DMS 273 (cell line): Measurements from ENCODE around the gene C4BPA.

Source experiments
- DNase-seq: peaks from one replicate; lab custom pipeline; 2025; ENCODE audit not compliant: unreplicated experiment; lab: John Stamatoyannopoulos, UW

The C4BPA gene

GRCh38 chr1:207103892-207104373 lies at the start of gene C4BPA:
C4BPA (plus strand) TSS chr1:207104233; CDS start chr1:207113026, 8,793 bp downstream.
- DNase-seq: no peak

- DNase-seq: no peak
Measured at GRCh38 chr1:207054491-207054890, 49.5 kb upstream of the C4BPA start.

DNA sequence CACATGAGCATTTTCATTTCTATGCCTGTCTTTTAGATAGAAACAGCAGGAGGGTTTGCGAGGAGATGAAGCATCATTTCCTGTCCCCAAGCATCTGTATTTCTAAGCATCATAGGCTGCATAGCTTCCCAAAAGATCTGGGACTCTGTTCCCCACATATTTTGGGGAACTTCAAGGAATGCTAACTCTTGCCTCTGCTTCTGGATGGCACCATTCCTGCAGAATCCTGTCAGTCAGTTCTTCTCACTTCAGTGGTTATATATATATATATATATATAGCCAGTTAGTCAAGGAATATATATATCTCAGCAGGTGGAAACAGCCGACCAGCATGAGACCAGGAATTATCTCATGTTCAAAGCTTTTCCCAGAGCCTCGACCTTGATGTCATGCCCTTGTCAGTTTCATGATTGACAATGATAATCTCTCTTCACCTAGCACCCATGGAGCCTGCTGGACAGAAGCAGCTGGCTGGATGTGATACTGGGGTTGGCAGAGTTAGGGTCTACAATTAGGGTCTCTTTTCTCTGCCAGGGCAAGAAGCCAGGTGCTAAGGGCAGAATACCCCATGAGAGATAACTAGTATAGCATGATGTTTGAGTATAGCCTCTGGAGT lies 48.5 kb upstream of the C4BPA start:
- no peak for DNase-seq

DNA sequence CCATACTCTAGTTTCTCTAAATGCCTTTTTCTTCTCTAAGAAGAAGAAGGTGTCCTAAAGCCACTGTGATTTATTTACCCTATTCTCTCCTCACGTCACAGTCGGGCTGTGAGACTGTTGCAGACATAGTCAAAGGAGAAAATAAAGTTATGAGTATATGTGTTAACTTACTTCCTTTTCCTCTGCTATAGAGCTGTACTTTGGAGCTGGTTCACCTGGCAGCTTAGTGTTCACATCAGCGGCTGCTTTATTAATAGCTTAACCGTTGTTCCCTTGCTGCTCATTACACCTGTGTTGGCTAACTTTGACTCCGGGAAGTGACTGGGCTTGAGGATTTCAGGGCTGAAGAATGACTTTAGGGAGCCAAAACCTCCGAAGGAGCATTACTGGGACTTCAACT lies 47.4 kb upstream of the C4BPA start:
- no peak for DNase-seq

- DNase-seq: no peak
Measured at GRCh38 chr1:207058252-207058651, 45.8 kb upstream of the C4BPA start.

- DNase-seq: no peak
Measured at GRCh38 chr1:207058878-207059867, 44.9 kb upstream of the C4BPA start.

GRCh38 chr1:207059881-207060280 lies 44.2 kb upstream of the C4BPA start:
- DNase-seq: no peak

- DNase-seq: no peak
Measured at GRCh38 chr1:207060596-207060995, 43.4 kb upstream of the C4BPA start.

DNA sequence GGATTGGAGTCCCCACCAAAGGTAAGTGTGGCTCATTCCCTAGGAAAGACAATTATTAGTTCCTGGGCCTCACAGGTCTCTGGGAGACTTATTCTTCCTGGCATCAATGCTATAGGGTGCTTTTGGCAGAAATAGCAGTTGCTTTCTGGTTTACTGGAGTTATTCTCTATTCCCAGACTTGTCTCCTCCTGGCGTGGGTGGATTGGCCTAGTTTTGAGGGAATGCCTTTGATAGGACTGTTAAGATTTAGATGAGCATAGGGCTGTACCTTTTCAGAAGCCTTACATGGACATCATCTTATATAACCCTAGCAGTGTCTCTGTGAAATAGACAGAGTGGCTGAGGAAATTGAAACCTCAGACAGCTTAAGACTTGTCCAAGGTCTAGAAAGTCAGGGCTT lies 42.0 kb upstream of the C4BPA start:
- DNase-seq: no peak

DNA sequence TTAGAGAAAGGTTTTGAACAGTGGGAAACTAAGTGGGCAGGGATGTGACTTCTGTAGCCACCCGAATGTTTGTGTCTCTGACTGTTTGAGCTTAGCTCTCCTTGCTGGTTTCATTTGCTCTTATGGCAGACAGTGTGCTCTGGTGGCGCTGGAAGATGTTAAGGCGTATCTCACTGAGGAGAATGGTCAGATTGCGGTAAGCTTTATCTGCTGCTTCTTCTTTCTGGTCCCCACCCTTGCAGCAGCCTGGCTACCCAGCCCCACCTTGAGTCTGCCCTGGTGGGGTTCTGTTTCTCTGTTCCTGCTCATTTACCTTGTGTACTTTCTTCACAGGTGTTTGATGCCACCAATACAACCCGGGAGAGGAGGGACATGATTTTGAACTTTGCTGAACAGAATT lies 41.0 kb upstream of the C4BPA start:
- no peak for DNase-seq

GRCh38 chr1:207064561-207064960 lies 39.5 kb upstream of the C4BPA start:
- no peak for DNase-seq

DNA sequence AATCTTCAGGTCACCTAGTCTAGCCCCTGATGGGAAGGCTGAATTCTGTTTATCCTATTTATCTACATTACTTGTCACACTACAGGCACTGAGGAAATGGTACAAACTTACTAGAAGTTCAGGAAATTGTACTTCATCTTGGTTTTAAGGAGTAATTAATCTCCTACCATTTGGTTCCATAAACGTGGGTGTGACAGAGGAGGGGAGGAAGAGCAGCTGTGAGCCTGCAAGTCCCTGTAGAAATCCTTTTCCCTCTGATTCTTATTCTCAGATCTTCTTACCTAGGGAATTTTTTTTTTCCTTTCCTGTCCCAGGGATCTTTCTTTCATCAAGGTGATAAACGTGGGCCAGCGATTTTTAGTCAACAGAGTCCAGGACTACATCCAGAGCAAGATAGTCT lies 36.8 kb upstream of the C4BPA start:
- no peak for DNase-seq

DNA sequence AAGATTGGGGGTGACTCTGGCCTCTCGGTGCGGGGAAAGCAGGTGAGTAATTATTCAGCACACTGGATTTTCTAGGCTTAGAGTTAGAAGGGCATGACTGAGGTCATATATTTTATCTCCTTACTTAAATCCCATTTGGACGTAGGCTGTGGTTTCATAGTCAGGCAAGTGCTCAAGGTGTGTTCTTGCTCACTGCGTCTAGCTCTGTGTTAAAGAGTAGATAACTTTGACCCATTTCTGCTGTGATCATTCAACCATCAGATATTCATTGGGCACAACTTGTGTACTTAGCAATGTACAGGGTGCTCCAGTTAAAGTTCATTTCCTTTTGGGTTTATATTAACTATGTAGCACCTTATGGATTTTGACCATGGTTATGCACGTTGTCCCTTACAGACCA lies 36.4 kb upstream of the C4BPA start:
- no peak for DNase-seq

DNA sequence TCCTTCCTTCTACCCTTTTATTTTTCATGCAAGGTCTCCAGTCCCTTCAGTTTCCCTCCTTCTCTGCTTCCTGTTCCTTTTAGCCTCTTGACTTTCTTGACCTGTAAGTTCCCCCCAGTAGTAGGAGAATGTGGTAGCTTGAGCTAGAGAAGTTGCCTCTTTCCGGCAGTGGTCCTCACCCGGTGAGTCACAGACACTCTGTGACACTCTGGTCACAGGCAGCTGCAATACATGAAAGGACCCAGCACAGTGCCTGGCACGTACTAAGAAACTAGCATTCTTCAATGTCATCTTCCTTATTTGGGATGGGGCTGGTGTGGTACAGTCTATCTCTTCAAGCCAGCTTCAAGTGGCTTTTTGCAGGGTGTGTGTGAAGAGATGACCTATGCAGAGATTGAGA lies 35.0 kb upstream of the C4BPA start:
- DNase-seq: no peak

GRCh38 chr1:207069858-207070506 lies 34.1 kb upstream of the C4BPA start:
- no peak for DNase-seq

DNA sequence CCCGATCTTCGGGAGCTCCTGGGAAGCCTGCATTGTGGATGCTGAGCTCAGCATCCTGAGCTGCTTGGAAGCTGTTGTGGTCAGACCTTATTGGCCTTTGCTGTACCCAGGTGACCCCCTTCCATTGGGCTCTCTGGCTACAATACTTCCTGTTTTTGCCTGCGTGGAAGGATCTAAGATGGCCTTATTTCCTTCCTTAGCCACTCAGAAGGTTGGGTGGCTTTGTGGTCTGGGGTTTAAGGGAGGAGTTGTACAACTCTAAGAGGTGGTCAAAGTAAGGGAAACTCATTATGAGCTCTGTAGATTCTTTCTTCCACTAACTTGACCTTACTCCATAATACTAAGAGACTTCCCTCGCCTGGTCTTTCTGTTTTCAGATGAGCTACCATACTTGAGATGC lies 33.2 kb upstream of the C4BPA start:
- no peak for DNase-seq

DNA sequence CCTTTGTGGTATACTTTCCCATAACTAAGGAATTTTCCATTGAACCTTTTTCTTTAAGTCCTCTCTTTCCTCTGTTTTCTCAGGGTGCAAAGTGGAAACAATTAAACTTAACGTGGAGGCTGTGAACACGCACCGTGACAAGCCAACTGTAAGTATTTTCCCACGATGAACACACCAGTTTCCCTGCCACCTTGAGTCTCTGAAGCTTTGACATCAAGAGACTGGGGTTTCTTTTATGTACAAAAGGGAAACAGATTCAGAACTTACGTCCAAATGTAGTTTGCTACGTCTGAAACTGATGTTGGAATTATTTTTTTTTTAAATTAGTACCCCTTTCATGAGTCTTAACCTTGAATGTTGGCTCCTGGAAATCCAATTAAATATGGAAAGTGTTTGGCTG lies 32.6 kb upstream of the C4BPA start:
- no peak for DNase-seq

GRCh38 chr1:207072233-207072632 lies 31.8 kb upstream of the C4BPA start:
- DNase-seq: no peak

DNA sequence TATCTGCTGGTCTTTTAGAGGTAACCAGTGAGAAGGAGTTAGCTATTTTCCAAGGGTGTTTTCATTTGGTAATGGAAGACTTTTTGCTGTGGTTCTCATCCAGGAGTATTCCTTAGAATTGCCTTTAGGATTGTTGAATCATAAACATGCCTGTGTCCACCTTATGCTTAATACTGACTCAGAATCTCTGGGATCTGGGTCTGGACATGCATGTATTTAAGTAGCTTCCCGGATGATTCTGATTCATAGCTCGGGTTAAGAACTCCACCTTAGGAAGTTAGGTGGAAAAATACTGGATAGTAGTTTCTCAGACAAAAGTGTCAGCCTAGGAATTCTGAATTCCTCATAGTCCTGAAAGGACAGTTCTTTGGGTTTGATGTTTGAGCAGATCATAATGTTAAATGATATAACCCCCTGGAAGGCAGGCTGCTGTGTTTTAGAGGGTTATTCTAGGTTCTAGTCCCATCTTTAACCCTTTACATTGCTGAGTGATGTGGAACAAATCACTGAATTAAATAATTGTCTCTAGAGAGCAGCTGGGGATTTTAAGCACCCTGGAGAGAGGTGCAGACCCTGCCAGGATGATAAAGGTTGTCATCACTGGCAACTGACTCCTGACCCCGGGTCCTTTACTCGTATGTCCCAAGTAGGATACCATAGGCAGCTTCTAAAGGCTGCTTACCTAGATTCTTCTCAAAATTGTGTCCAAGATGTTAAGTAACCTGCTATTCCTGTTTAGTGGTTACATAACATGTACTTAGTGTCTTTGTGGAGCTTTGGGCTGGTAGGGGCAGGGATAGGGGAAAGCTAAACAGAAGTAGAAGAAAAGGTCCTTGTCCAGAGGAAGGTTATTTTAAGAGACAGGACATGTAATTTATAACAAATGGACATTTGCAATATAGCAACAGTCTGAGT lies 29.9 kb upstream of the C4BPA start:
- DNase-seq: no peak

- no peak for DNase-seq
Measured at GRCh38 chr1:207076181-207076955, 27.7 kb upstream of the C4BPA start.
